LNCaP clone FGC (cell line): ENCODE data around the gene PIK3R3.

ENCODE experiments used
- DNase-seq: peaks from one replicate; pipeline ENCODE4 v3.0.0-alpha.2; 2011; ENCODE audit warnings: low read depth
- H3K4me3 ChIP-seq: 2 replicates; pipeline ENCODE4 v1.5.1; 2011; ENCODE audit warnings: mild to moderate bottlenecking, low read depth, low read length, control low read depth
- CTCF ChIP-seq: IDR thresholded peaks from 2 replicates; pipeline ENCODE4 v1.5.1; 2012; ENCODE audit warnings: mild to moderate bottlenecking; ENCODE audit not compliant: control insufficient read depth, insufficient read depth; ENCODE audit errors: extremely low read depth

Gene PIK3R3

GRCh38 chr1:46128344-46128743 is 4.1 kb downstream of the PIK3R3 start:
- DNase-seq: peak; percentile 27
- no peak for TF ChIP-seq CTCF
- H3K4me3 ChIP-seq: no peak overlapping the region

DNA sequence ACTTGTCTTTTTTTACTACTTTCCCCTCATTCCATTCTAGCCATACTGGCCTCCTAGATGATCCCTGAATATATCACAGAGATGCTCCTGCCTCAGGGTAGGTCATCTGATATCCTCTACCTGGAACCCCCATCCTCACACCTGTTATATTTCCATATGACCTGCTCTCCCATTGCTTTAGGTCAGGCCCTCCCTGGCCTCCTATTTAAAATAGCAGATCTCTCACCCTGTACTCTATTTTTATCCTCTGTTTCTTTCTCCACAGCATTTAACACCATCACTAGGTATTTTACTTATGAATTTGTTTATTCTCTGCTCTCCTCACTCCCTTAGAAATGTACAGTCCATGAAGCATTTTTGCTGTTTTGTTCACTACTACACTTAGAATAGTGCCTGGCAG is 13.6 kb downstream of the PIK3R3 start:
- TF ChIP-seq CTCF: no peak
- no peak for DNase-seq

GRCh38 chr1:46117810-46118494 is 14.5 kb downstream of the PIK3R3 start:
- TF ChIP-seq CTCF: no peak
- no peak overlapping the region for H3K4me3 ChIP-seq
- no peak for DNase-seq

More for the DNA sequence above, 13.6 kb downstream of the PIK3R3 start:
- no peak overlapping the region for H3K4me3 ChIP-seq

- no peak for DNase-seq
- no peak overlapping the region for H3K4me3 ChIP-seq
- no peak for TF ChIP-seq CTCF
Observed at GRCh38 chr1:46114925-46115603, 17.4 kb downstream of the PIK3R3 start.

DNA sequence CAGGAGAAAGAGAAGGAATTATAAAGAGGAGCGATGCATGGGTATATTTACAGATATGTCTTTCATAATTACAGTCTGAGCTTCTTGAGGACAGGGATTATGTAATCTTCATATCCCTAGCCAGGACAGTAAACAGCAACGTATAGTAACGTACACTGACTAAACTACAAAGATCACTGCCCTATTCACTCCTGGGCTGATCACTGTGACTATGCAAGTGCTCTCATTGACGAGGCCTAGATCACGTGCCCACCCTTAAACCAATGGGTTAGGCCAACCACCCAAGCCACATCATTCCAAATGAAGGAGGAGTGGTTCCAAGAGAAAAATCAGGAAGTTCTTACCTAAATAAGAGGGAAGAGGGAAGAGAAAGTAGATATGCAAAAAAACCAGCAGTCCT is 18.5 kb downstream of the PIK3R3 start:
- no peak for TF ChIP-seq CTCF
- H3K4me3 ChIP-seq: no peak overlapping the region
- peak; percentile 56 for DNase-seq

DNA sequence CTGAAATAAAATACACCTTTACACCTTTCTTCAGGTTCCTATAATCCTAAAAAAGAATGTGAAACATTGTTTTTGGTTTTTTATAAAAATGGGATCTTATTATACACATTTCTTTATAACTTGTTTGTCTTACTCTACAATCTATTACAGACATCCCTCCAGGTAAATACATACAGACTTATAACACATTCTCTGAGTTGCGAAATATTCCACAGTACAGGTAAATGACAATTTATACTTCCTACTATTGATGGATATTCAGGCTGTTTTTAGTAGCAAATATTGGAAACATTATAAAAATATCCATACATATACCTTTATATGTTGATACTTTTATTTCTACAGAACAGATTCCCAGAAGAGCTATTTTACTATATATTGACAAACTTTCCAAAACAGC is 20.3 kb downstream of the PIK3R3 start:
- no peak overlapping the region for H3K4me3 ChIP-seq
- DNase-seq: no peak
- TF ChIP-seq CTCF: no peak
